ENCODE measurements around the gene AUTS2.

Gene AUTS2

GRCh38 chr7:69827140-69827539, 228.9 kb downstream of the AUTS2 start:
- DNase-seq, result no peak

GRCh38 chr7:69827558-69827957, 229.3 kb downstream of the AUTS2 start:
- no peak for DNase-seq

GRCh38 chr7:69832356-69832755, 234.1 kb downstream of the AUTS2 start:
- DNase-seq, result no peak

- DNase-seq, result no peak
Observed at GRCh38 chr7:69833964-69834363, 235.7 kb downstream of the AUTS2 start.

- DNase-seq, result no peak
Observed at GRCh38 chr7:69836702-69837101, 238.4 kb downstream of the AUTS2 start.

- DNase-seq, result no peak
Observed at GRCh38 chr7:69837387-69838068, 239.3 kb downstream of the AUTS2 start.

GRCh38 chr7:69839782-69840181, 241.5 kb downstream of the AUTS2 start:
- DNase-seq, result no peak

- no peak for DNase-seq
Observed at GRCh38 chr7:69840248-69840647, 242.0 kb downstream of the AUTS2 start.

GRCh38 chr7:69843653-69844052, 245.4 kb downstream of the AUTS2 start:
- no peak for DNase-seq

GRCh38 chr7:69844264-69844868, 246.1 kb downstream of the AUTS2 start:
- DNase-seq, result no peak

GRCh38 chr7:69845721-69846495, 247.6 kb downstream of the AUTS2 start:
- DNase-seq, result no peak

GRCh38 chr7:69847921-69848612, 249.8 kb downstream of the AUTS2 start:
- DNase-seq, result no peak

- DNase-seq, result no peak
Observed at GRCh38 chr7:69849268-69849667, 251.0 kb downstream of the AUTS2 start.

- no peak for DNase-seq
Observed at GRCh38 chr7:69857014-69857413, 258.7 kb downstream of the AUTS2 start.

GRCh38 chr7:69858471-69858870, 260.2 kb downstream of the AUTS2 start:
- DNase-seq, result no peak

- no peak for DNase-seq
Observed at GRCh38 chr7:69859342-69859741, 261.1 kb downstream of the AUTS2 start.

GRCh38 chr7:69860486-69860885, 262.2 kb downstream of the AUTS2 start:
- no peak for DNase-seq

- DNase-seq, result no peak
Observed at GRCh38 chr7:69860941-69861622, 262.8 kb downstream of the AUTS2 start.

GRCh38 chr7:69862413-69863064, 264.3 kb downstream of the AUTS2 start:
- DNase-seq, result no peak

- no peak for DNase-seq
Observed at GRCh38 chr7:69864274-69864673, 266.0 kb downstream of the AUTS2 start.

GRCh38 chr7:69864822-69865221, 266.5 kb downstream of the AUTS2 start:
- no peak for DNase-seq

- DNase-seq, result no peak
Observed at GRCh38 chr7:69868921-69869320, 270.6 kb downstream of the AUTS2 start.

Data from CD4-positive, alpha-beta T cell treated with Interleukin-10 for 1 hour (primary cell).